GM15510 (cell line): ENCODE measurements around the gene PCGF5.

Source experiments
- POLR2A ChIP-seq: IDR thresholded peaks from 3 replicates; pipeline ENCODE4 v1.6.1; 2011; ENCODE audit warnings: borderline replicate concordance; ENCODE audit not compliant: insufficient read length; ENCODE audit errors: extremely low read depth

The PCGF5 gene

DNA sequence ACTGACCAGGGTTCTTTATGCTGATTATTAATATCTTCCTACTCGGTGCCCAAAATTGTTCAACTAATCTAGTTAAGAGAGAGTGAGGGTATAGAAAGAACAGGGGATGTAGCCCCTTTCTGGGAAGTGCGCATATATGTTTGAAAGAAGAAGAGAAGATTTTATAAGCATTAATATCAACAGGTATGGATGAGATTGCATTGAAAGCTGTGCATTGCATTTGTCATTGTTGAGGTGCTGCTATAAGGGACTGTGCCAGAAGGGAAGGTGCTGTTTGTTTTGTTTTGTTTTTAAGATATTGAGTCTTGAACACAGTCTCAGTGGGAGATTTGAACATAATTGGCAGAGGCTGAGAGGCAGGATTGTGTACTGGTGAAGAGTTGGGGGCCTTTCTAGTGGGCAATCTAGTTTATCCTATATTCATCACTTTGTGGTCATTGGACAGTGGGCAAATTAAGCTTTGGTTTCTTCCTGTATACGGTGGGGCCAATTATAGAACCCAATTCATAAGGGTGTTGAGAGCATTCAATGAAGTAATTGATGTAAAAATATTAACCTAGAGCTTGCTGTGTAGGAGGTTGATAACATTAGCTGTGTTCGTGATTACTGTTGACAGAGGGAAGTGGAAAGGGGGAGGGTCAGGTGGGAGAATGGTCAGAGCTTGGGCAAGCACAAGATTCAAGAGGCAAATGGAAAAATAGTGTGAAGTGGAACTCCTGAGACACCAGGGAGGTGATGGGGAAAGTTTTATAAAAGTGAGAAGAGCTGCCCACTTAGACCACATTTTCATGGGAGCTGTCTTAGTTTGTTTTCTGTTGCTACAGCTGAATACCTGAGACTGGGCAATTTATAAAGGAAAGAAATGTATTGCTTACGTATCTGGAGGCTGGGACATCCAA lies 19.9 kb upstream of the PCGF5 start:
- TF ChIP-seq POLR2A = no peak

DNA sequence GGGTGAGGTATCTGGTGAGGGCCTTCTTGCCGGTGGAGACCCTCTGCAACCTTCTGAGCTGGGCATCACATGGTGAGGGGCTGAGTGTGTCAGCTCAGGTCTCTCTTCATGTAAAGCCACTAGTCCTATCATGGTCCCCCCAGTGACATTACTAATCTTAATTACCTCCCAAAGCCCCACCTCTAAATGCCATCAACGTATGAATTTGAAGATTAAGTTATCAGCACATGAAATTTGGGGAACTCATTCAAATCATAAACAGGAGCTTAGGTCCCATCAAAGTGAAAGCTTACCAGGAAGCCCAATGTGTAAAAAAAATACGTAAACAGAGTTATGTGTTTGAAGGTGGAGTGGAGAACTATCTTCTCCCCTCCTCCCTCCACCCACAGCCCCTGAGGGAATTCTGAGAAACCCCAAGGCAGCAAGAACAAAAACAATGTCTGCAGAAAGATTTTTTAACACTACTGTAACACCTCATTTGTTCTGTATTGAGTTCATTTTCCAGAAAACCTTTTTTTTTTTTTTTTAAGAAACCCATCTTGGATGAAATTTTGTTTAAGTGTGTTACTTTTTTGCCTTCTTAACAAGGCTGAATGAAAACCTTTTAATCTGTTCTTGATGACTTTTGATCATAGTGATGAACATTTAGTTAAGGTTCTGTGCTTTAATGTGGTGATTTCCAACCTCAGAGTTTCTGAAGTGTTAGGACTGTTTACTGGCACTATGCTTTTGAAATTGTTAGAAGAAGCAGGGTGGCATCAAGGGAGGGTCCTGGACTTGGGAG lies 19.1 kb upstream of the PCGF5 start:
- no peak for TF ChIP-seq POLR2A

DNA sequence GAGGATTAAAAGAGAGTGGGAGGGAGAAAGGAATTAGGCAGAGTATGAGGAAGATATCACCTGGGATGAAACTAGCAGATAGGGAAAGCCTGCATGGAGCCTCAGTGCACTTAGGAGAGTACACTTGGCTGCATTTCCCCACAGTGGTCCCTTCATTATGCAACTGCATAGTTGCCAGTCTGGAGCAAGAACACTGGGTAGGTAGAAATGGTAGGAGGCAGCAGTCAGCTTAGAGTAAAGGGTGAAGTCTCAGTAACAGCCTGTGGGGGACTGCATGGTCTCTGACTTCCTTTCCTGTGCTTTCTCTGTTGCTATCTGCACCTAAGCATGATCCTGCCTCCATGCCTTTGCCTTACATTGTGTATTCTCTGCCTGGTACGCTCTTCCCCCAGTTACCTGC lies 14.0 kb upstream of the PCGF5 start:
- TF ChIP-seq POLR2A = no peak

DNA sequence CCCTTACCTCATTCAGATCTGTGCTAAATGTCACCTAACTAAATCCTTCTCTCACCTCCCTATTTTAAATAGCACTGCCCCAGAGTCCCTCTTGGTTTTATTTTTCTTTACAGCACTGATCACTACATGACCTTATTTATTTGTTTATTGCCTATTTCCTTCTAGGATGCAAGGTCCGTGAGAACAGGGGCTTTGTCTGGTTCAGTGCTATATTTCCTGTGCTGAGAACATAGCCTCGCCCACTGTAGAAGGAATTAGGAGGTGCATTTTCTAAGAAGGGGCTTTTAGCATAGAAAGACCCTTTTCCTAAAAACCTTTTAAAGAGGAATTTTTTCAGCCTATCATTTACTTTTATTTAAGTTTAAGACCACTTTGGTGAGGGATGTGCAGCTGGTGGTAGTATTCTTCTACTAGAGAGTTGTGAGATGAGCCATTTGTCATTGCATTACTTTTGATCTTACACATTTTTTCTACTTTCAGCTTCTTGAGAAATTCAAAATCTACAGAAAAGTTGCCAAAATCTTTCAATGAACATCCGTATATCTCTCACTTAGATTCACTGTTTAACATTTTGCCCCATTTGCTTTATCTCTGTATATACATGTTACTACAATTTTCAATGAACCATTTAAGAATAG lies 13.5 kb upstream of the PCGF5 start:
- no peak for TF ChIP-seq POLR2A

DNA sequence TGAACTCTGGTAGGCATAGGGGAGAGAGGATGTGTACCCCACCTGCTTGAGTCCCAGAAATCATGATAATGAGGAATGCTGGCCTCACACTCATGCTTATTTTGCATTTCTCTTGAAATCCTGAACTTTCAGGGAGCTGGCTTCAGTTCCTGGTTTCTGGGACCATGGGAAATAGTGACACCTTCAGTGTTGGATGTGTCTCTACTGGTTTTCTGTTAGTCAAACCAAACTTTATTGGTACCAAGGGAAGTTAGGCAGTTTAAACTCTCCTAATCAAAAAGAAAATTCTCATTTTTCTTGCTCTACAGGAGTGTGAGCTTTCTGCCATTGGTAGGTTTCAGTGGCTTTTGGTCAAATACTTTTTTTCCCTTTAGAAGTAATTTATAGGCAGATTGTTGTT lies 11.8 kb upstream of the PCGF5 start:
- TF ChIP-seq POLR2A = no peak

DNA sequence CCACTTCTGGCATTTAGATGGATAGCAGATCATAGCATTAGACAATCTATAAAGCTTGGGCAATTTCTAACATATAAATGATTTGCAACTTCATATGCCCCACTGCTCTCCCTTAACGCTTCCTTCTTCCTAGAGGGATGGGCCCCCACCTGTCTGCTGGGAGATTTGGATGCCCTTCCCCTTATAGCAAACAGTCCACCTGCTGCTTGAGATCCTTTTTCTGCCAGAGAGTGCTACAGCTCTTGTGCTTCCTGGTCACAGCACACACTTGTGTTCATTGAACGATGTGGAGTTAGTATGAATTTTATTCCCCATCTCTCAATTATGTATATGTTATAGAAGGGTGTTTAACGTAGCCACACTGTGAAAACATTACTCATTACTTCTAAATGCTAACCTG lies 10.4 kb upstream of the PCGF5 start:
- no peak for TF ChIP-seq POLR2A

DNA sequence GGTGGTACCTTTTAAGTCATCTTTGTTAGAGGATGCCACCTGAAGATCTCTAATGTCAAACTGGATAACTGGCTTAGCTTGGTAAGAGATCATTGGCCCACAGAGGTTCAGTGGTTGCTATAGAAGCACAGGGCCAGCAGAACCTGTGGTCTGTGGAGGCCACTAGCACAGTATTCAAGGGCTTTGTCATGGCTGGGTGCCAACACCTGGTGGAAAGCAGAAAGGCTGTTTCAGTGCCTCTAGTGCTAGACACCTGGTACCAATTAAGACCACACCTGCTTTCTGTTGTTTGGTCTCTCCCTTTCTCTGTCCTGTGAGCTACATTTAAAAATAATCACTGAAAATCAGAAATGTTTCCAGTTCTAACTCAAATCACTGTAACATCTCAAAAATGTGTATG lies 10.0 kb upstream of the PCGF5 start:
- no peak for TF ChIP-seq POLR2A

DNA sequence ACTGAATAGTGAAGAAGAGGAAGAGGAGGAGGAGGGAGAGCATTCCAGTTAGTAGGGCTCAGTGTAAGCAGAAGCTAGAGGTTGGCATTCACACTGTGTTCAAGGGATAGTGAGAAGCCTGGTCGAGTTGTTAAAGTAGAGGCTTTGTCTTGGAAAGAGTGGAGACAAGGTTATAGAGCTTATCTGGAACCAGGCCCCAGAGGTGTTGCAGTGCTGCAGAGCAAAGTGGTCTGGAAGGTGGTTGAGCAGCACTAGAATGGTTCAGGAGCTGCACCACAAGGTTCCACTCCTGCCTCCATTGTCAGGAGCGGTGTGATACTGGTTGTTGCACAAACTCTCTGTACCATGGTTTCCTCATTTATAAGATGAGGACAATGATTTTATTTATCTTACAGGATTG lies 8.8 kb upstream of the PCGF5 start:
- TF ChIP-seq POLR2A = no peak

DNA sequence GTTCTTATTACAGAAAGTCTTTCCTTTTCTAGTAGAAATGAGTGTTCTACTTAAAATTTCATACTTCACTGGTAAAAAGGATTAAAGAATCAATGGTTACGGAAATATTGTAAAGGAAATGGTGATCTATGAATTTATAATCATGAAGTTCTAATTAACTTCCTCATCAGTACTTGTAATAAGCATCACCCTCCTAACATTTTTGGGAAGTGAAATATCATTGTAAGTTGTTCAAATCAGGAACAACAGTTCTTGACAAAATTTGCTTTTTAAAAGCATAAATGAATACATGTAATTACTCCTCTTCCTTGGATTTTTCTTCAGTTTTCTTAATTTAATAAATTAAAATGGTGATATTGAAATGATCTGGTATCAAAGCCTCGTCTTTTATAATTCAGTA lies 5.6 kb upstream of the PCGF5 start:
- no peak for TF ChIP-seq POLR2A

DNA sequence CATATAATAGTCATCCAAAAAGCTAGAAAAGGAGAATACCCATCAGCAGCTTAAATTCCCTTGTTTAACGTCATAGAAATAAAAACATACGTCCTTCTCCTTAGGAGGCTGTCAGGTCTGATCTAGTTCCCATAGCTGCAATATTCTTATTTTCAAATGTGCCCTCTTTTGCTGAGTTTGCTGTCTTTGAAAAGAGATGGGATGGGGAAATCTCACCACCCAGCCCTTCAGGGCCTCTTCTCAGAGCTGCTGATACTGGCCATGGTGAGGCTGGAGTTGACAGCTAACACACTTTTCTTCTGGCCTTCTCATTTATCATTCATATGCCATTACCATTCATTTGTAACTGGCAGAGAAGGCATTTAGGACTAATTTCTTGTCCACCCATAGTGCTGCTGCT lies 5.1 kb upstream of the PCGF5 start:
- TF ChIP-seq POLR2A = no peak

DNA sequence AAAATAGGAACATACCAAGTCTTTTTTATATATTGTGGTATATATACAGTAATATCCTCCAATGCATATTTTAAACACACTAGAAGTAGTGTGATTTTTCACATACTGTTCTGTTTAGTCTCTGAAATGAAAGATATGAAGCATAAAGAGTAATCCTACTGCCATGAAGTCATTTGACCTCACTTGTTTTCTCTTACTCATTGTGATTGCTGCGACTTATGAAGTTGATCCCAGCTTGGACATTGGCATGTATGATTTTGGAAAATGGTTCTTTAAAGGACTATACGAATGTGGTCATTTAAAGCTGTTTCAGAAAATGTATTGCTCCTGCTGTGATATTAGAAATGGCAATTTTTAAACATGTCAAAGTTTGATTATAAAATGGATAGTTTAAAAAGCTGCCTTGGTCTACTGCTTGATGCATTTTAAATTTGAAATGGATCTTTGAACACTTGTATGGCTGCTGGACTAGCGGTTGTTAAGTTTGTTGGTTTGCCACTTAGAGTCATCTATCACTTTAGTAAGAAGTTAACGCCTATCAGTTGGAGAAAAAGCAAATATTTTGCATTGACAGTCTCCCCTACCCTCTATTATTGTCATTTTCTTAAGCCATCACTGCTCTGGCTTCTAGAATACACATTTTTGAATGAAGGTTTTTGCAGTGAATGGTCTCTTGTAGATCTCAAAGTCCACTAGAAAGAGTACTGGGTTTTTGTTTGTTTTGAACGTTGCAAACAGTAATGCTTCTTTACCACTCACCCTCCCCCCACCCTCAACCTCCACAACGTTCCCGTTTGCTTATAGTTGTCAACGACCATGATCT lies 881 bp upstream of the PCGF5 start:
- no peak for TF ChIP-seq POLR2A

DNA sequence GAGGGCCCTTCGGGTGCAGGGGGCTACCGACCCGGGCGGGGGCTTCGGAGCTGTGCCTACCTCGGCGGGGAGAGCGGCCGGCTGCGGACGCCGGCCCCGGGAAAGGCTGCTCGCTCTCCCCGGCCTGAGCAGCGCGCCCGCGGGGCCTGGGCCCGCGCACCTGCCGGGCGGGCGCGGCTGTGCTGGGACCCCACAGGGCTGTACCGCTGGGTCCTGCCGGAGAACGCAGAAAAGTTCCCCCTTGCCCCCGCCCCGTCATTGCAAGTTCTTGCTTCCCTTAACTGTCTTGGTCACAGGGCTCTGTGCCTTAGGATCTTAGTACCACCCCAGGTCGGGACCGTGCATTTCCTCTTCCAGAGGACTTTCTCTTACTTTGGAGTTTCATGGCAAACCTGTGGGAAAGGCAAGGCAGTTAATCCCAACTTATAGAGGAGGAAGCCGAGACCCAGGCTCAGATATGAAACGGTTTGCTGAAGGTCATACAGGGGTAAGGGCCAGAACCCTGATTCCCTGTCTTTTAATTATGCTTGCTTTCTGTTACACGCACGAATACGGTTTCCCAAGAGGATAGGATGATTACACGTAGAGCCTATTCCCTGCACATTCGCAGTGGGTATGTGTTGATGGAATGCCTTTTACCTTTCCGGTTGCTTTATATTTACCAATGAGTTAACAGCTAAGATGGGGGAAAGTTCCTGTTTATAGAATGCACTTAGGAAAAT lies 652 bp downstream of the PCGF5 start:
- TF ChIP-seq POLR2A = no peak

DNA sequence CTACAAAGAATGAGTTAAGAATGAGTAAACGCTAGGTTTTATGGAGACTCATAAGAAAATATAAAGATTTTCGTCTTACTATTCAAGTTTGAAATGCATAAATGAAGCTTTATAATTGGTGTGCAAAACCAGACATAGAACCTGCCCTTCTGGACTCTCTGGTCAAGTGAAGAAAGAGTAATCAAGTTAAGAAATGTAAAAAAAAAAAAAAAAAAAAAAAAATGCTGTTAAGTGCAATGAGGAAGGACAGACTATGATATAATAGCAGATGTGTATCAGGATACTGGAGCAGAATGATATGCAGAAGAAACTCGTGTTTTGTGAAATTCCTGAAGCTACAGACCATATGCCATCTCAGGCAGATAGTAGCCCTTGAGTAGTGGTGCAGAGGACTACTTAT lies 5.6 kb downstream of the PCGF5 start:
- TF ChIP-seq POLR2A = no peak

DNA sequence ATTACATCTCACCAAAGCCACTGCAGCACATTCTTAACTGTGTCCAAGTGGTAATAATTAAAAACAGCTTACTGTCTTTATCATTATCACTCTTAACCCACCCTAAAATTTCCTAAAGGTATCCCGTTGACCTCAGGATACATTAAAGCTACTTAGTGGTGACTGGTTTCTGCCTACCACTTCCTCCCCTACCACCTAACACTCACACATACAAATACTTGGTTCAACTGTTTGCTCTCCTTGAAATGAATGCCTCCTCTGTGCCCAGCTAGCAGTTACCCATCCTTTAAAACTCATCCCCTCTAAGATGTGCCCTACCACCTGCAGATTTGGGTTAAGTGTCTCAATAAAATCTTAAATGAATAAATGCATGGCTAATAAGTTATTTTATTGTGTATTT lies 7.1 kb downstream of the PCGF5 start:
- no peak for TF ChIP-seq POLR2A
